Progenitor cell of endocrine pancreas (in vitro differentiated cells): ENCODE data around the gene RCAN1. TPM values are rescaled to one million over a fixed set of nuclear protein-coding genes. Genes with fewer than 3 reads are reported as not detected.
A peak's percentile ranks its signal among the peaks of the same experiment; 100 is the strongest.
"Not testable (repeated sequence)": the region's sequence is repeated elsewhere in the genome, so short reads cannot be mapped to it uniquely, and the experiment has no call there.

Experiments used
- DNase-seq: peaks from one replicate; pipeline ENCODE4 v3.0.0; 2021; ENCODE audit warnings: low spot score; ENCODE audit not compliant: unreplicated experiment
- H3K27ac Mint-ChIP-seq: 2 replicates; pipeline ENCODE4 v1.8.0; 2021; ENCODE audit warnings: mild to moderate bottlenecking, moderate library complexity, mixed read lengths
- H3K27me3 Mint-ChIP-seq: 2 replicates; pipeline ENCODE4 v1.8.0; 2021; ENCODE audit warnings: mixed read lengths
- H3K36me3 Mint-ChIP-seq: 2 replicates; pipeline ENCODE4 v1.8.0; 2022; ENCODE audit warnings: mixed read lengths; ENCODE audit not compliant: insufficient read depth
- H3K4me1 Mint-ChIP-seq: 2 replicates; pipeline ENCODE4 v1.8.0; 2021; ENCODE audit warnings: low read depth, mixed read lengths
- H3K4me3 Mint-ChIP-seq: 2 replicates; pipeline ENCODE4 v1.8.0; 2021; ENCODE audit warnings: low read depth, mild to moderate bottlenecking, moderate library complexity, mixed read lengths
- H3K9me3 Mint-ChIP-seq: 2 replicates; pipeline ENCODE4 v1.8.0; 2021; ENCODE audit warnings: low read depth, mixed read lengths
- CTCF ChIP-seq: fragments of 200-600 bp; sonication (generic); IDR thresholded peaks from one replicate; pipeline ENCODE4 v1.5.0; 2021; ENCODE audit warnings: antibody characterized with exemption, mild to moderate bottlenecking; ENCODE audit not compliant: unreplicated experiment
- total RNA-seq: library from RNA; stranded (reverse); gene quantifications from 2 replicates; pipeline ENCODE4 v1.2.1, GENCODE V29; 2021

The RCAN1 gene
- total RNA-seq, 1 donor from 2014 or later: 11.6 TPM

GRCh38 chr21:34574601-34575529, 40.0 kb downstream of the RCAN1 start:
- Mint-ChIP-seq H3K27ac (peak overlapping the region; percentile 13), H3K4me1 (peaks cover 2% of the 10 kb centered on the region), H3K4me3 (no peak overlapping the region), H3K27me3 (no peaks in the 10 kb centered on the region), H3K36me3 (no peaks in the 10 kb centered on the region), H3K9me3 (no peaks in the 10 kb centered on the region)
- no peak for TF ChIP-seq CTCF
- no peak for DNase-seq

GRCh38 chr21:34571994-34572393, 42.9 kb downstream of the RCAN1 start:
- H3K9me3 Mint-ChIP-seq: no peaks in the 10 kb centered on the region
- no peak for DNase-seq
- TF ChIP-seq CTCF: no peak
- no peaks in the 10 kb centered on the region for H3K36me3 Mint-ChIP-seq
- H3K27ac Mint-ChIP-seq: no peak overlapping the region
- H3K4me3 Mint-ChIP-seq: no peak overlapping the region
- no peaks in the 10 kb centered on the region for H3K27me3 Mint-ChIP-seq
- peaks cover 2% of the 10 kb centered on the region for H3K4me1 Mint-ChIP-seq

- Mint-ChIP-seq H3K36me3 (no peaks in the 10 kb centered on the region), H3K27me3 (no peaks in the 10 kb centered on the region), H3K27ac (no peak overlapping the region), H3K4me1 (no peaks in the 10 kb centered on the region), H3K4me3 (no peak overlapping the region), H3K9me3 (no peaks in the 10 kb centered on the region)
- DNase-seq: no peak
- no peak for TF ChIP-seq CTCF
Measured at GRCh38 chr21:34570313-34570712, 44.6 kb downstream of the RCAN1 start.

- Mint-ChIP-seq H3K27me3 (no peaks in the 10 kb centered on the region), H3K4me1 (no peaks in the 10 kb centered on the region), H3K9me3 (no peaks in the 10 kb centered on the region), H3K27ac (no peak overlapping the region), H3K36me3 (no peaks in the 10 kb centered on the region), H3K4me3 (no peak overlapping the region)
- DNase-seq: no peak
- TF ChIP-seq CTCF: no peak
Measured at GRCh38 chr21:34569381-34569979, 45.4 kb downstream of the RCAN1 start.

GRCh38 chr21:34568801-34569200, 46.1 kb downstream of the RCAN1 start:
- H3K27ac Mint-ChIP-seq, DNase-seq, H3K4me1 Mint-ChIP-seq, H3K36me3 Mint-ChIP-seq, H3K9me3 Mint-ChIP-seq, H3K27me3 Mint-ChIP-seq, H3K4me3 Mint-ChIP-seq: not testable (repeated sequence)
